ENCODE results near the gene ARHGAP1.

ARHGAP1 gene

DNA sequence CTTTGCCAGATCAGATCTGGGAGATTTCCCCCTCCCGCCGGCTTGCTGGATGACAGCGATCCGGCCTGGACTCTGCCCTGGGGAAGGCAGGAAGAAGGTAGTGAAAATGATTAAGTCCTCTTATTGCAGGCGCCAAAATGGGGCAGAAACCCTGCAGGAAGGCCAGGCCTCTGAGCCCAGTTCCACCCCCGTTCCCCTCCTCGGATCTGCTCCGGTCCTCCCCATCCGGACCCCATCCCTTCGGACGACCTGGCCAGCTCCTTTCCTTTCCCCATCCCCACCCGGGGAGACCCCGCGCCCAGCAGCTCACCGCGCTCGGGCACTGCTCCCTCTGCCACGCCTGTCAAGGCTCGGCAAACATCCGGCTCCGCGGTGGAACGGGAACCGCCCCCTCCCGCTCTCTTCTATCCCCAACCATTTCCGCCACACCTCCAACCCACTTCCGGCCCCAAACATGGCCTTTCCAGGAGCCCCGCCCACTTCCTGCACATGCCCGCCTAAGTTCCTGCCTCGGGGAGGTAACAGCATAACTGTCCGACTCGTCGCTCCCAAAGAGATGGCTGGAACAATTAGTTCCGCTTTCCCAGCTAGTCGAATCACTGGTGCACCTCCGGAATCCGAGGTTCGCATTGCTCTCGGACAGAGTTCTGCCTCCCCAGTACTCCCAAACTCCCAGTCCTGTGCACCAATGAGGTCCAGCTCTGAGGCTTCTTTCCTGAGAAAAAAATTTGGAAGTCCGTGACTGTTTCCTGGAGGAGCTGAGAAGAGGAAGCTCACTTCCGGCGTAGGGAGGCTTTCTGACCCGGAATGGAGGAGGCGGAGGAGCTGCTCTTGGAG, at the start of gene ARHGAP1, which contains the start of gene ZNF408:
Gene ARHGAP1 (minus strand): TSS at position 379 of the 837 bp plus-strand sequence. CDS start 4,512 bp downstream, outside the sequence.
Gene ZNF408 (plus strand): TSS at position 791 of the 837 bp plus-strand sequence. CDS start 17 bp downstream, at position 808.
- peak; percentile 97 for DNase-seq (ENCODE audit: low spot score)

DNA sequence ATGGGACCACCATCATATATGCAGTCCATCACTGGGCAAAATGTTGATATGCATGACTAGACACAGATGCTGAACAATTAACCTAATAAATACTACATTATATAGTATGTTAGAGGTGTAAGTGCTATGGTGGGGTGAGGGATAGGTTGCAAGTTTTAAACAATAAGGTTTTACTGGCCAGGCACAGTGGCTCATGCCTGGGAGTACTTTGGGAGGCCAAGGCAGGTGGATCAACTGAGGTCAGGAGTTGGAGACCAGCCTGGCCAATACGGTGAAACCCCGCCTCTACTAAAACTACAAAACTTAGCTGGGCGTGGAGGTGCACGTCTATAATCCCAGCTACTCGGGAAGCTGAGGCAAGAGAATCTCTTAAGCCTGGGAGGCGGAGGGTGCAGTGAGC, 46.7 kb upstream of the ARHGAP1 start:
- no peak for DNase-seq (ENCODE audit: low spot score)

DNA sequence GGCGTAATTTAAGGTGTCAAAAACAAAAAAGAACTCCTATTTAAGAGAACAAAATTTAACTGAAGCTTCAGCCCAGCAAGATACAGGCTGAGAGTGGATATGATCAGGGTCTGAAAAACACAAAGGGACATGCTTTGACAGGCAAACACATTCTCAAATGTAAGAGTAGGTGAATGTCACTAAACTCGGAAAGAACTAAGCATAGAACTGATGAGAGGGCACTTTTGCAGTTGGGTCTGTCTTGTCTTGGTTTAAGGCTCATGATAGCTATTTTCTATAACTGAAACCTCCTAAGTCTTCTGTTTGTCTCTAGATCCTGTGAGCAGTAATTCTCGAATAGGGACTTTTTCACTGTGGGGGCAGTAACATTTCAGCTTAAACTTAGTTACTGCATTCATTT, 45.6 kb upstream of the ARHGAP1 start:
- DNase-seq (ENCODE audit: low spot score), result no peak

DNA sequence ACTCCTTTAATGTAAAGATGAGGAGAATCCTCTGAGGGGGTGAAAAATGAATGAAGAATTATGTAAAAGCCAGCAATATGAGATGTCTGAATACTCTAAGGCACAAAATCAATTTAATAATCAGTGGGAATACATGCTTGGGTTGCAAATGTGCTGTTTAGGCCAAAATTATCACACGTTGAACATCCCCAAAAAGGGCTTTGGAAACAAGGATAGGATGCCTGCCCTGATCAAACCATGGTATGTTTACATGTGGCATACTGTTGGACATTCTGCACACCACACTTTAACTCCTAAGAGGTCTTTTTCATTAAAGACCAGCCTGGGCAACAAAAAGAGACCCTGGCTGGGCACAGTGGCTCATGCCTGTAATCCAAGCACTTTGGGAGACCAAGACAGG, 44.9 kb upstream of the ARHGAP1 start:
- DNase-seq (ENCODE audit: low spot score), result no peak

DNA sequence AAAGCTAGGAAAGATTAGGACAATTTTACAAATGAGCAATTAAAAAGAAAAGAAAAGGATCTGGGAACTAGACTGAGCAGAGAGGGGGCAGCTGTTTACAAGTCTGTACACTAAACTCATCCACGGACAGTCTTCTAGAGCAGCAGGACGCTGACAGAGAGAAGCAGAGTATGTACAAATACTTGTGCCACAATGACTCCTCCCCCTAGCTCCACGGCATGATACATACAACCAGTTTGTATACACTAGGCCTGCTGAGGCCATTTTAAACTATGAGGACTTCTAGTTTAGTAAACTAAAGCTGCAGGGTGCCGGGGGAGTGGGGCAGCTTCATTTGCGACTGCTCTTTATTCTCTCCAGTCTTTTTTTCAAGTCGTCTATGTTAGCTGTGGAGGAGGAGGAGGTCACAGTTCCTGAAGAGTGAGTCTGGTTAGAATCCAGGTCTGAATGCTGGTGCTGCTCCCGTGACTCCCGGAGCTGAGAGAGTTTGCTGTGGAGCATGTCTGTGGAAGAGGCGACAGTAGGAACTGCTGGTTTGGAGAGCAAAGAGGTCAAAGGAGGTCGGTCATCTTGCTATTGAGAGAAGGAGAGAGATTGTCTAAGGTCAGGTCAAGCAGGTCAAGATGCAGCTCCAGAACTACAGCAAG, 43.4 kb upstream of the ARHGAP1 start:
- DNase-seq (ENCODE audit: low spot score), result no peak

DNA sequence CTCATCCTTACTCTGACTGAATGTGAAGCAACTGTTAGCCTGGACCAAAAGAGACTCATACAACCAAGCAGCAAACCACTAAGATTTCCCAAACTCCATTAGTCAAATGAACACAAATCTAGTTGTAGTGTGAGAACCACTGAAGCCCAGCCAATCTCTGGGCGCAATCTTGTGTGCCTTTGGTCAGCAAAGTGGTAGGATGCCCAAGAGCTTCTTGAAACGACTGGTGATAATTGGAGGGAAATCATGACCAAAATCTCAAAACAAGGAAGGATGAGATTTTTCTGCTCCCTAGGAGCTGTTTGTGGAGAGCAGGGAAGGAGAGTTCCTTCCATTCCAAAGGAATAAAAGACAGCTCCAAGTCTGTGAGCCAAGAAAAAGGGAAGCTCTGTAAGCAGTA, 42.6 kb upstream of the ARHGAP1 start:
- DNase-seq (ENCODE audit: low spot score), result no peak

DNA sequence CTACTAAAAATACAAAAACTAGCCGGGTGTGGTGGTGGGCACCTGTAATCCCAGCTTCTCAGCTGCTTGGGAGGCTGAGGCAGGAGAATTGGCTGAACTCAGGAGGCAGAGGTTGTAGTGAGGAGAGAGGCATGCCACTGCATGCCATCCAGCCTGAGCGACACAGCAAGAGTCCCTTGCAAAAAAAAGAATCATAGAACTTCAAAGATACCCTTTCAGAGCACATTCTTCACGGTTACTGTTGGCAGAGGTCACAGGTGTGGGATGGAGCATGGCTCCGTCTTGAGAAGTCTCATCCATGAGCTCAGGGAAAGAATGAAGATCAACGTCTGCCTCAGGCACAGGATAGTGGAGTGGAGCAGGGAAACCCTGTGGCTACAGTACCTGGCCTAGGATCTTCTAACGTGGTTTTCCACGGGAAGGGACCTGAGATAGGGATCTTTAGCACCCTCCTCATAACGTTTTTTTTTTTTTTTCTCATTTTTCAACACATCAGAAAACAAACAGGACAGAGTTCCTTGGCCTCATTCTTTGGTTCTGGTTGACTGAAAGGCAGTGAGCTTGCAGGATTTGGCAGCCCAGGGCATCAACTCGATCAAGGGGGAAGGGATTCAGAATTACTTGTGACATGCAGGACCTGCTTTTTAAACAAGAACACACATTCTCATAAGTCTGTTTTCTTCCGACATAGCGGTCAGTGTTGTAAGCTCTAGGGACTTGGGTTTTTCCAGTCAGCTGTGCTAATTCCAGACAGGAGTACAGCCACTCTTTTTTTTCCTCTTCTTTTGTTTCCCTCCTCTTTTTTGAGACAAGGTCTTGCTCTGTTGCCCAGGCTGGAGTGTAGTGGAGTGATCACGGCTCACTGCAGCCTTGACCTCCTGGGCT, 41.4 kb upstream of the ARHGAP1 start:
- DNase-seq (ENCODE audit: low spot score), result no peak

DNA sequence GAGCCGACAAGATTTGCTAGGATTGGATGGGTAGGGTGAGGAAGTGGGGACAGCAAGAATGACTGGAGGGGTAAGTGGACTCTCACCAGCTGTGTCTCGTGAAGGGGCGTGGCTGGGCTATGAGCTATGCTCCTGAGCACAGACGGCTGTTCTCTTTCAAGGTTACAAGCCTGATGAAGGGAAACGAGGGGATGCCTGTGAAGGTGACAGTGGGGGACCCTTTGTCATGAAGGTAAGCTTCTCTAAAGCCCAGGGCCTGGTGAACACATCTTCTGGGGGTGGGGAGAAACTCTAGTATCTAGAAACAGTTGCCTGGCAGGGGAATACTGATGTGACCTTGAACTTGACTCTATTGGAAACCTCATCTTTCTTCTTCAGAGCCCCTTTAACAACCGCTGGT, 38.5 kb upstream of the ARHGAP1 start:
- no peak for DNase-seq (ENCODE audit: low spot score)

DNA sequence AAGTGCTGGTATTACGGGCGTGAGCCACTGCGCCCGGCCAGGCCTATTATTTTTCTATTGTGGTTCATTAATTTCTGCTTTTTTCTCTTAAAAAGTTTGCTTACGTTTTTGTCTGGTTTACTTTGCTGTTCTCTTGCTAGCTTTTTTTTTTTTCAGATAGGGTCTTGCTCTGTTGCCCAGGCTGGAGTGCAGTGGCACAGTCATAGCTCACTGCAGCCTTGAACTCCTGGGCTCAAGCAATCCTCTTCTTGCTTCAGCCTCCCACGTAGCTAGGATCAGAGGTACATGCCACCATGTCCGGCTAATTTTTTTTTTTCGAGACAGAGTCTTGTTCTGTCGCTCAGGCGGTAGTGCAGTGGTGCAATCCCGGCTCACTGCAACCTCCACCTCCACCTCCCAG, 37.3 kb upstream of the ARHGAP1 start:
- DNase-seq (ENCODE audit: low spot score), result no peak

DNA sequence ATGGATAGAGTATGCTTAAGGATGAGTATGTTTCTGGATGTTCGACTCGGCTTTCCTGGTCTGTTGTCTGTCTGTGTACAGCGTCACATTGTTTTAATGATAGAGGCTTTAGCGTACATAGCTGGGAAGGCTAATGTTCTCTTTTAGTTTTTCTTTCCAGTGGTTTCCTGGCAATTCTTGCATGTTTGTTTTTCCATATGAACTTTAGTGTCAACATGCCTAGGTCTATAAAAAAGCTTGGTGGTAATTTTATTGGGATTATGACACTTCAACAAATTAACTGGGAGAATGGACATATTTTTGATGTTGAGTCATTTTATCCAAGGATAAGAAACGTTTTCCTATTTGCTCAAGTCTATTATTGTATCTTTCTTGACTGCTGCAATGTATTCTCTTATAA, 36.2 kb upstream of the ARHGAP1 start:
- DNase-seq (ENCODE audit: low spot score), result peak; percentile 30

DNA sequence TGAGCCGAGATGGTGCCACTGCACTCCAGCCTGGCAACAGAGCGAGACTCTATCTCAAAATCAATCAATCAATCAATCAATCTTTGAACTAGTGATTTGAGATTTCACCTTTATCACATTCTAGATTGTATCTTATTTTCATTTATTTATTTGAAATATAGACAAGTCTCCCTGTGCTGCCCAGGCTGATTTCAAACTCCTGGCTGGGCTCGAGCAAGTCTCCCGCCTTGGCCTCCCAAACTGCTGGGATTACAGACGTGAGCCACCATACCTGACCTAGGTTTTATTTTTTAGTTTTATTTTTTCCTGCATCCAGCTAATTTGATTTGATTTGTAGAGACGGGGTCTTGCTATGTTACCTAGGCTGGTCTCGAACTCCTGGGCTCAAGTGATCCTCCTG, 35.7 kb upstream of the ARHGAP1 start:
- DNase-seq (ENCODE audit: low spot score), result no peak

DNA sequence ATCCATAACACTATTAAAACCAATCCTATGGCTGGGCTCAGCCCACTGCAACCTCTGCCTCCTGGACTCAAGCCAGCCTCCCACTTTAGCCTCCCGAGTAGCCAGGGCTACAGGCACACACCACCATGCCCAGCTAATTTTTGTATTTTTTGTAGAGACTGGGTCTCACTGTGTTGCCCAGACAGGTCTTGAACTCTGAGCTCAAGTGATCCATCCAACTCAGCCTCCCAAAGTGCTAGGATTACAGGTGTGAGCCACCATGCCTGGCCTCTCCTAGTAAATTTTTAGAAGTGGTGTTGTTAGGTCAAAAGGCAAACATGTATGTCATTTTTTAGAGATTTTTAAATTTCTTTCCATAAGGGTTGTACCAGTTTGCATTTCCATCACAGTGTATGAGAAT, 32.8 kb upstream of the ARHGAP1 start:
- no peak for DNase-seq (ENCODE audit: low spot score)

DNA sequence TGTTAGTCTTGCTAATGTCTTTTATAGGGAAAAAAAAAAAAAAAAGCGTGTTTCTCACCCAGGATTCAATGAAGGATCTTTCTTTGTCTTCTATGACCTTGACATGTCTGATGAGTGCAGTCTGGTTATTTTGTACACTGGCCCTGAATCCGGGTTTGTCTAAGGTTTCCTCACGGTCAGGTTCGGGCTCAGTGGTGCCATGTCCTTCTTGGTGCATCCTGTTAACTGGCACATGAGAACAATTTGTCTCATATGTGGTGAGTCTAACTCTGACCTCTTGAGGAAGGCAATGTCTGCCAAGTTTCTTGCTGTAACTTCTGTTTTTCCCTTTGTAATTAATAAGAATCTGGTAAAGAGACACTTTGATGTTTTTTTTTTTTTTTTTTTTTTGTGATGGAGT, 31.1 kb upstream of the ARHGAP1 start:
- DNase-seq (ENCODE audit: low spot score), result no peak

DNA sequence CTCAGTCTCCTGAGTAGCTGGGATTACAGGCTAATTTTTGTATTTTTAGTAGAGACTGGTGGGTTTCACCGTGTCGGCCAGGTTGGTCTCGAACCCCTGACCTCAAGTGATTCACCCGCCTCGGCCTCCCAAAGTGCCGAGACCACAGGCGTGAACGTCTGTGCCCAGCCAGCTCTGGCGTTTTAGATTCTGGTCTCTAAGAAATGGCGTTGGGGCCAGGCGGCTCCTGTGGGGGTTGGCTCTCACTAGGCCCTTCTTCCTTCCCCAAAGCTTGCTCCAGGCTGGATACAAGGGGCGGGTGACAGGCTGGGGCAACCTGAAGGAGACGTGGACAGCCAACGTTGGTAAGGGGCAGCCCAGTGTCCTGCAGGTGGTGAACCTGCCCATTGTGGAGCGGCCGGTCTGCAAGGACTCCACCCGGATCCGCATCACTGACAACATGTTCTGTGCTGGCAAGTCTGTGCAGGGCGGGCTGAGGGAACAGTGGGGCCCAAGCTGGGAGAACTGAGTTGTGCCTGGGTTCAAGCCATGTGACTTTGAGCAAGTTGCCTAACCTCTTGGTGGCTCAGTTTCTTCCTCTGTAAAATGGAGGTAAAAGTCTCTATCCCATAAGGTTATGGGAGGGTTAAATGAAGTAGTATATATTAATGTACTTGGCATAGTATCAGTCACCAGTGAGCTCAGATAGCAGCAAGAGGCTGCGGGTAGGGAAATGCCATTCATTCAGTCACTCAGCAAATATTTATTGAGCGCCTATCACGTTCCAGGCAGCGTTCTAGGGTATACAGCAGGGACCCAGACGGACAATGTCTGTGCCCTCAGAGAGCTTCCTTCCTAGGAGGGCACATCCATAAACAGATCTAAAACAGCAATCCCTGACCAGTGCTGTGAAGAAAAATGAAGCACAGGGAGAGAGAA, 28.9 kb upstream of the ARHGAP1 start:
- DNase-seq (ENCODE audit: low spot score), result no peak

DNA sequence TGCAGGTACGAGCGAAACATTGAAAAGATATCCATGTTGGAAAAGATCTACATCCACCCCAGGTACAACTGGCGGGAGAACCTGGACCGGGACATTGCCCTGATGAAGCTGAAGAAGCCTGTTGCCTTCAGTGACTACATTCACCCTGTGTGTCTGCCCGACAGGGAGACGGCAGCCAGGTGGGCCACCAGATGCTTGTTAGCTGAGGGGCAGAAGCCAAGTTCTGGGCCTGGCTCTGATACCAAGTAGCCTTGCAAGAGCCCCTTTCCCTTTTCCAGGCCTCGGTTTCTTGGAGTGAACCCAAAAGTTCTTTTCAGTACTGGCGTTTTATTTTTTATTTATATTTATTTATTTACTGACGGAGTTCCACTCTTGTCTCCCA, 28.2 kb upstream of the ARHGAP1 start:
- DNase-seq (ENCODE audit: low spot score), result no peak

DNA sequence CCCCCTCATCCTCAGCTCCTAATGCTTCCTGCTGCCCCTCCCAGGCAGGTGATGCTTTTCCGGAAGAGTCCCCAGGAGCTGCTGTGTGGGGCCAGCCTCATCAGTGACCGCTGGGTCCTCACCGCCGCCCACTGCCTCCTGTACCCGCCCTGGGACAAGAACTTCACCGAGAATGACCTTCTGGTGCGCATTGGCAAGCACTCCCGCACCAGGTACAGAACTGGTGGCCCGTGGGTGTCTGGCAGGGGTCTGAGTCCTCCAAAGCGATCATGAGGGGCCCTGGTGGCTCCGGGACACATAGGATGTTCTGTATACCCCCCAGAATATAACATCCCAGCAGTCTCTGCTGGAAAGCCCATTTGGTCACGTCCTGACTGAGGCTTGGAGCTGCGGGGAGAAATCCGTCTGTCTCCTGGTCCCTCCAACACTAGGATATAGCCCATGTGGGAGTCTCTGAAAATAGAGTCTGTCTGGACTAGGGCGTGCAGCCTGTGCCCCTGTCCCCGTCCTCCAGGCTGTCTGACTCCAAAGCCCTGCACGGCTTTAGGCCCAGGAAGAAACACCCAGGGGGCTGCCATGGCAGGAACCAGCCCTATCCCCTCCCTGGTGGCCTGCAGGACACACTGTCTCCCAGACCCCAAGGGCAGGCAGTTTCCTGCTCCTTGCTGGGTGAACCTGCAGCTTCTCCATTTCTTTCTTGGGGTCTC, 27.7 kb upstream of the ARHGAP1 start:
- no peak for DNase-seq (ENCODE audit: low spot score)

DNA sequence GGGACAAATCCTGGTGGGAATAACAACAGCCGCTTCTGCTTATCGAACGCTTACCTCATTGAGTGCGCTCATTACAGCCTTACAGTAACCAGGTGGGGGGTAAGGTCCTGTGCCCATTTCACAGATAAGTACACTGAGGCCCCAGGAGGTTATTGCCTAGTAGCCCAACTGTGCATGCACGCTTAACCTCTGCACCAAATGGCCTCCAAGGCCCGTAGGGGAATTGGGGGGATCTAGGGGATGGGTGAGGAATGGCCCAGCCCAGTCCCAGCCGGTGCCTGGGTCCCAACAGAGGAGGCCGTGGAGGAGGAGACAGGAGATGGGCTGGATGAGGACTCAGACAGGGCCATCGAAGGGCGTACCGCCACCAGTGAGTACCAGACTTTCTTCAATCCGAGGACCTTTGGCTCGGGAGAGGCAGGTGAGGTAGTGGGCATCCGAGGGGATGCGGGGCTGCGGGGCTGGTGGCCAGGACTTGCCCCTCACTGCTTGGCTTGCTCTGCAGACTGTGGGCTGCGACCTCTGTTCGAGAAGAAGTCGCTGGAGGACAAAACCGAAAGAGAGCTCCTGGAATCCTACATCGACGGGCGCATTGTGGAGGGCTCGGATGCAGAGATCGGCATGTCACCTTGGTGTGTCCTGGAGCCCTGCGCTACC, 25.9 kb upstream of the ARHGAP1 start:
- no peak for DNase-seq (ENCODE audit: low spot score)

DNA sequence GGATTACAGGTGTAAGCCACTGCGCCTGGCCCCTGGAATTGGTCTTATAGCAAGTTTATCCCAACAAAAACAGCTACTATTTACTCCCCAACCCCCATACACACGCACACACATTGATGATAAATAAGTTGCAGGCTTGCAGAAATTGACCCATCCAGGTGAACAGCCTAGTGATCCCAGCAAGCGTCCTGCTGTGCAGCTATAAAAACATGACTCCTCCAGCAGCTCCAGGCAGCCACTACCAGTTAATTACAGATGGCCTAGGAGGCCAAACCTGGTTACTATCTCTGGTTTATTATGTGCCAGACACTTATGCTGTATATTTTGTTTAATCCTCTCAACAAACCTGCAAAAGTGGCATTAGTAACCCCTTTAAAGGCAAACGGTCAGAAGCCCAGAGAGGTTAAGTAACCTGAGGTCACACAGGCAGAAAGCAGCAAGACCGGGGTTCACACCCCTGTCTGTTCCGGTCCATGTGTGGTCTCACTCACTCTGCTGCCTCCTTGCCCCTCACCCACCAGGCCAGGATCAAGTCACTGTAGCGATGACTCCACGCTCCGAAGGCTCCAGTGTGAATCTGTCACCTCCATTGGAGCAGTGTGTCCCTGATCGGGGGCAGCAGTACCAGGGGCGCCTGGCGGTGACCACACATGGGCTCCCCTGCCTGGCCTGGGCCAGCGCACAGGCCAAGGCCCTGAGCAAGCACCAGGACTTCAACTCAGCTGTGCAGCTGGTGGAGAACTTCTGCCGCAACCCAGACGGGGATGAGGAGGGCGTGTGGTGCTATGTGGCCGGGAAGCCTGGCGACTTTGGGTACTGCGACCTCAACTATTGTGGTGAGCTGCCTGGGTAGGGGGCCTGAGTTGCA, 25.2 kb upstream of the ARHGAP1 start:
- no peak for DNase-seq (ENCODE audit: low spot score)

DNA sequence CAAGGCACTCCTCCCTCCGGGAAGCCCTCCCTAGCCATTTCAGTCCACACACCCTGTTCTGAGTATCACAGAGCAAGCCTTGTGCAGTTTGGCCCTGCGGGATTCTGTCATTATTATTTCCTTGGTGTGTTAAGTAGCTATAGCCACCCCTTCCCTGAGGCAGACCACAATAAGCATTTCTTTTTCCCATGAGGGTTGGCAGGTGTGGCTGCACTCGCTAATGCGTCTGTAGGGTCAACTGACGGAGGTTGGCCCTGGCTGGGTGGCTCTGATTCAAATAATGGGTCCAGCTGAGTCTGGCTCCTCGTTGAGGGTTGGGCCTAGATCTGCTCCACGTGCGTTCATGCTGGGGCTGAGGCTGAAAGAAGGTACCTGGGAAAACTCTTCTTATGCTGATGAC, 23.7 kb upstream of the ARHGAP1 start:
- DNase-seq (ENCODE audit: low spot score), result no peak
